Memory B cell (primary cell): ENCODE data around the gene CFD.
"Not testable (repeated sequence)": the region's sequence is repeated elsewhere in the genome, so short reads cannot be mapped to it uniquely, and the experiment has no call there.

Experiments used
- ATAC-seq: fragments of 150-1000 bp; cut with Tn5 transposase; 2 replicates; pipeline ENCODE4 v1.10.0; 2021; ENCODE audit warnings: low read depth, mild to moderate bottlenecking, moderate library complexity
- DNase-seq, 2 donors: peaks; one replicate each; pipeline ENCODE4 v3.0.0; 2022; ENCODE audit warnings: low spot score in 2 of 2
- H3K27ac Mint-ChIP-seq: one replicate; pipeline ENCODE4 v1.8.0; 2022; ENCODE audit warnings: mild to moderate bottlenecking, moderate library complexity, mixed read lengths
- H3K27me3 Mint-ChIP-seq: one replicate; pipeline ENCODE4 v1.8.0; 2022; ENCODE audit warnings: mixed read lengths
- H3K36me3 Mint-ChIP-seq: one replicate; pipeline ENCODE4 v1.8.0; 2022; ENCODE audit warnings: mild to moderate bottlenecking, mixed read lengths
- H3K4me1 Mint-ChIP-seq: one replicate; pipeline ENCODE4 v1.8.0; 2022; ENCODE audit warnings: mixed read lengths
- H3K4me3 Mint-ChIP-seq: one replicate; pipeline ENCODE4 v1.8.0; 2022; ENCODE audit warnings: mild to moderate bottlenecking, moderate library complexity, mixed read lengths
- H3K9me3 Mint-ChIP-seq: one replicate; pipeline ENCODE4 v1.8.0; 2022; ENCODE audit warnings: mixed read lengths

CFD gene

DNA sequence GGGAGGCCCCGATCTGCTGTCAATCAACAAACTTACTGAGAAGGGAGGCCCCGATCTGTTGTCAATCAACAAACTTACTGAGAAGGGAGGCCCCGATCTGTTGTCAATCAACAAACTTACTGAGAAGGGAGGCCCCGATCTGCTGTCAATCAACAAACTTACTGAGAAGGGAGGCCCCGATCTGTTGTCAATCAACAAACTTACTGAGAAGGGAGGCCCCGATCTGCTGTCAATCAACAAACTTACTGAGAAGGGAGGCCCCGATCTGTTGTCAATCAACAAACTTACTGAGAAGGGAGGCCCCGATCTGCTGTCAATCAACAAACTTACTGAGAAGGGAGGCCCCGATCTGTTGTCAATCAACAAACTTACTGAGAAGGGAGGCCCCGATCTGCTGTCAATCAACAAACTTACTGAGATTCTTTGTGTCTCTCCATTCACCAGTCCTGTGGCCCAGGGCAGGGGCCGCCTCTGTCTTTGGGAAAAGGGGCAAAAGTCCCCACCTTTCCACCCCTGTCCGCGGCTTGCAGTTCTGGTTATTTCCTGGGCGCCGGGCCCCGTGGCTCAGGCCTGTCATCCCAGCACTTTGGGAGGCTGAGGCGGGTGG lies 5.7 kb upstream of the CFD start:
- not testable (repeated sequence) for H3K36me3 Mint-ChIP-seq, H3K27me3 Mint-ChIP-seq, DNase-seq, H3K9me3 Mint-ChIP-seq, H3K4me1 Mint-ChIP-seq, H3K4me3 Mint-ChIP-seq, ATAC-seq, H3K27ac Mint-ChIP-seq

DNA sequence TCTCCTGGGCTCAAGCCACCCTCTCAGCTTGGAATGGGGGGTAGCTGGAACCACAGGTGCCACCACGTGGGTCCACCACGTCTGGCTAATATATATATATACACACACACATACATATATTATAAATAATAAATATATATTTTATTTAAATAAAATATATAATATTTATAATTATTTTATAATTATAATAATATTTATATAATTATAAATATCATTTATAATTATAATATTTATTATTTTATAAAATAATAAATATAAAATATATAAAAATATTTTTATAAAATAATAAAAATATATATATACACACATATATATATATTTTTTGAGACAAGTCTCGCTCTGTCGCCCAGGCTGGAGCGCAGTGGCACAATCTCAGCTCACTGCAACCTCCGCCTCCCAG lies 4.9 kb upstream of the CFD start:
- Mint-ChIP-seq H3K27me3 (peaks cover 3% of the 10 kb centered on the region), H3K9me3 (no peaks in the 10 kb centered on the region), H3K27ac (no peak overlapping the region), H3K4me1 (peaks cover 2% of the 10 kb centered on the region), H3K4me3 (no peak overlapping the region), H3K36me3 (no peaks in the 10 kb centered on the region)
- DNase-seq (no peak), ATAC-seq (no peak)

DNA sequence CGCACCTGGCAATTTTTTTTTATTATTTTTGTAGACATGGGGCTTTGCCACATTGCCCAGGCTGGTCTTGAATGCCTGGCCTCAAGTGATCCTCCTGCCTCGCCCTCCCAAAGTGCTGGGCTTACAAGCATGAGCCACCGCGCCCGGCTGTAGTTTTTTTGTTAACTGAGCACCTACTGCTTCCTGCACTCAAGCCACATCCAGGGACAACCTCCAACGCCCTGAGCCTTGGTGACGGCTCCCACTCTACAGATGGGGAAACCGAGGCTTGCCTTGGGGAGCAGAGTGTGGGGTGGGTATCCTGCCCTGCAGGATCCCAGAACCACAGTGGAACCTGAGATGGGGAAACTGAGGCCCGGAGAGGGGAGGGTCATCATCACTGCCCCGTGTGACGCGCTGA lies 4.3 kb upstream of the CFD start:
- no peak for ATAC-seq
- H3K27me3 Mint-ChIP-seq, result peaks cover 3% of the 10 kb centered on the region
- H3K4me3 Mint-ChIP-seq, result no peak overlapping the region

GRCh38 chr19:855566-856120 lies 3.8 kb upstream of the CFD start:
- Mint-ChIP-seq H3K27ac (no peak overlapping the region), H3K9me3 (no peaks in the 10 kb centered on the region), H3K4me1 (peaks cover 2% of the 10 kb centered on the region), H3K36me3 (no peaks in the 10 kb centered on the region), H3K27me3 (no peaks in the 10 kb centered on the region), H3K4me3 (no peak overlapping the region)
- DNase-seq (no peak), ATAC-seq (no peak)

More for the DNA sequence above, 4.3 kb upstream of the CFD start:
- no peak overlapping the region for H3K27ac Mint-ChIP-seq
- no peak for DNase-seq
- no peaks in the 10 kb centered on the region for H3K9me3 Mint-ChIP-seq
- no peaks in the 10 kb centered on the region for H3K36me3 Mint-ChIP-seq
- peaks cover 2% of the 10 kb centered on the region for H3K4me1 Mint-ChIP-seq

GRCh38 chr19:858284-858683 lies 1.2 kb upstream of the CFD start:
- no peak overlapping the region for H3K27ac Mint-ChIP-seq
- H3K9me3 Mint-ChIP-seq, result no peaks in the 10 kb centered on the region
- no peak for DNase-seq
- no peaks in the 10 kb centered on the region for H3K36me3 Mint-ChIP-seq
- H3K4me3 Mint-ChIP-seq, result no peak overlapping the region
- H3K4me1 Mint-ChIP-seq, result peaks cover 8% of the 10 kb centered on the region
- ATAC-seq, result no peak
- H3K27me3 Mint-ChIP-seq, result peaks cover 4% of the 10 kb centered on the region

DNA sequence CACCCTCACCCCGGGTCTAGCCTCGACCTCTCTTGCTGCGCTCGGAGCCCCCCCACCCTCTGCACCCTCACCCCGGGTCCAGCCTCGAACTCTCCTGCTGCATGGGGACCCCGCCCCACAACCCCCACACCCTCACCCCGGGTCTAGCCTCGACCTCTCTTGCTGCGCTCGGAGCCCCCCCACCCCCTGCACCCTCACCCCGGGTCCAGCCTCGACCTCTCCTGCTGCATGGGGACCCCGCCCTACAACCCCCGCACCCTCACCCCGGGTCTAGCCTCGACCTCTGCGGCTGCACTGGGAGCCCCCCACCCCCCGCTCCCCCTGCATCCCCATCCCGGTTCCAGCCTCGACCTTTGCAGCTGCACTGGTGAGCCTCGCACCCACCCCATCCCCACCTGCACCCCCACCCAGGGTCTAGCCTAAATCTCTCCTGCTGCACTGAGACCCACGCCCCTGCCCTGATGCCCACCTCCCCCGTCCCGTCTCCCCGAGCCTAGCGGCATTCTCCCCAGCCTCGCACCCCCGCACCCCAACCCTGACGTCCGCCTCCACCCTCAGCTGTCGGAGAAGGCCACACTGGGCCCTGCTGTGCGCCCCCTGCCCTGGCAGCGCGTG lies 1.8 kb downstream of the CFD start:
- no peak for DNase-seq
- ATAC-seq, result no peak
- no peaks in the 10 kb centered on the region for H3K9me3 Mint-ChIP-seq
- H3K36me3 Mint-ChIP-seq, result no peaks in the 10 kb centered on the region
- peaks cover 4% of the 10 kb centered on the region for H3K27me3 Mint-ChIP-seq
- H3K4me3 Mint-ChIP-seq, result no peak overlapping the region
- peak overlapping the region; percentile 75 for H3K27ac Mint-ChIP-seq
- H3K4me1 Mint-ChIP-seq, result peaks cover 11% of the 10 kb centered on the region

DNA sequence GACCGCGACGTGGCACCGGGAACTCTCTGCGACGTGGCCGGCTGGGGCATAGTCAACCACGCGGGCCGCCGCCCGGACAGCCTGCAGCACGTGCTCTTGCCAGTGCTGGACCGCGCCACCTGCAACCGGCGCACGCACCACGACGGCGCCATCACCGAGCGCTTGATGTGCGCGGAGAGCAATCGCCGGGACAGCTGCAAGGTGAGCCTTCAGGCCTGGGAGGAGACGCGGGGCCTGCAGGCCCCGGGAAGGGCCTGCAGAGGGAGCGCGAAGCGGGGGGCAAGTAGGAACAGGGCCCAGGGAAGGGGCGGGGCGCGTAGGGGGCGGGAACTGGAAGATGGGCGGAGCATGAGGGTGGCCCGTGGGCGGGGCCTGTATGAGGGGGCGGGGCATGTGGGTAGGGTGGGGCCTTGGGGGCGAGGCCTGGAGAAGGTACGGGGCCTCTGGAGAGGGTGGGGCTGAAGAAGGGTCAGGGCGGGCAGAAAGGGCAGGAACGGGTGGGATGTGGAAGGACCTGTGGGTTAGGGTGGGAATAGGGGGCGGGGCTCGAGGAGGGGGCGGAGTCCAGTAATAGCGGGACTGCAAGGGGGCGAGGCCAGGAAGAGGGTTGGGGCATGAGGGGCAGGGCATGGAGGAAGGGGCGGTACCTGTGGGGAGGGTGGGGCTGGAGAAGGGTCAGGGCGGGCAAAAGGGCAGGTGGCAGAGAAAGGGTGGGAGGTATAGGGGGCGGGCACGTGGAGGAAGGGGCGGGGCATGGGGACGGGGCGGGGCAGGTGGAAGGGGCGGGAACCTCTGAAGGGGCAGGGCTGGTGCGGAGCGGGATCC lies 2.5 kb downstream of the CFD start:
- H3K27me3 Mint-ChIP-seq, result peaks cover 4% of the 10 kb centered on the region
- no peaks in the 10 kb centered on the region for H3K36me3 Mint-ChIP-seq
- ATAC-seq (peak; percentile 10), DNase-seq (peak in 1 of 2 donors; percentile 39)
- H3K4me1 Mint-ChIP-seq, result peaks cover 10% of the 10 kb centered on the region
- H3K27ac Mint-ChIP-seq, result peak overlapping the region; percentile 67
- H3K4me3 Mint-ChIP-seq, result peak overlapping the region; percentile 69
- H3K9me3 Mint-ChIP-seq, result no peaks in the 10 kb centered on the region

DNA sequence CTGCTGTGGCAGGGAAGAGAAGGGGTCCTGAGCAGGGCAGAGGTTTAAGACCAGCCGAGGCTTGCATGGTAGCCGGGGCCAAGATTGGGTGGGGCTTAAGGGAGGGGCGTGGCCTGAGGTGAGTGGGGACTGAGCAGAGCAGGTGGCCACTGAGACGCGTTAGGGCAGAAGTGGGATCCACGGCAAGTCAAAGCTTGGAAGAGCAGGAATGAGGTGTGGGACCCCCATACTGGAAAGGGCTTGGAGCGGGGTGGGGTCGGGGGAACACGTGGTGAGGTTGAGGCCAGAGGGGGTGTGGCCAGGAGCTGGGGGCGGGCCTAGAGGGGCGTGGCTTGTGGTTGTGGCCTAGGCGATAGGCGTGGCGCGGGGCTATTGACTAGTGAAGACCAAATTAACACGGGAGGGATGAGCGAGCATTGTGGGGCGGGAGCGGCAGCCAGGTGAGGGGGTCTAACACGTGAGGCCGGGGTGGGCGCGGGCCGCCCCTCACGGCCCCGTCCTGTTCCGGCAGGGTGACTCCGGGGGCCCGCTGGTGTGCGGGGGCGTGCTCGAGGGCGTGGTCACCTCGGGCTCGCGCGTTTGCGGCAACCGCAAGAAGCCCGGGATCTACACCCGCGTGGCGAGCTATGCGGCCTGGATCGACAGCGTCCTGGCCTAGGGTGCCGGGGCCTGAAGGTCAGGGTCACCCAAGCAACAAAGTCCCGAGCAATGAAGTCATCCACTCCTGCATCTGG lies 3.3 kb downstream of the CFD start:
- no peaks in the 10 kb centered on the region for H3K9me3 Mint-ChIP-seq
- peaks cover 5% of the 10 kb centered on the region for H3K36me3 Mint-ChIP-seq
- DNase-seq, result peak; percentile 77 to 83
- H3K4me3 Mint-ChIP-seq, result peak overlapping the region; percentile 69
- peaks cover 9% of the 10 kb centered on the region for H3K4me1 Mint-ChIP-seq
- peak overlapping the region; percentile 67 for H3K27ac Mint-ChIP-seq
- peak; percentile 48 for ATAC-seq
- H3K27me3 Mint-ChIP-seq, result peaks cover 4% of the 10 kb centered on the region

DNA sequence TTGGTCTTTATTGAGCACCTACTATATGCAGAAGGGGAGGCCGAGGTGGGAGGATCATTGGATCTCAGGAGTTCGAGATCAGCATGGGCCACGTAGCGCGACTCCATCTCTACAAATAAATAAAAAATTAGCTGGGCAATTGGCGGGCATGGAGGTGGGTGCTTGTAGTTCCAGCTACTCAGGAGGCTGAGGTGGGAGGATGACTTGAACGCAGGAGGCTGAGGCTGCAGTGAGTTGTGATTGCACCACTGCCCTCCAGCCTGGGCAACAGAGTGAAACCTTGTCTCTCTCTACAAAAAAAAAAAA lies 3.8 kb downstream of the CFD start:
- Mint-ChIP-seq H3K4me3 (peak overlapping the region; percentile 55), H3K27ac (peak overlapping the region; percentile 67), H3K4me1 (peaks cover 9% of the 10 kb centered on the region), H3K27me3 (peaks cover 4% of the 10 kb centered on the region), H3K9me3 (no peaks in the 10 kb centered on the region), H3K36me3 (peaks cover 5% of the 10 kb centered on the region)
- no peak for DNase-seq
- ATAC-seq, result no peak

DNA sequence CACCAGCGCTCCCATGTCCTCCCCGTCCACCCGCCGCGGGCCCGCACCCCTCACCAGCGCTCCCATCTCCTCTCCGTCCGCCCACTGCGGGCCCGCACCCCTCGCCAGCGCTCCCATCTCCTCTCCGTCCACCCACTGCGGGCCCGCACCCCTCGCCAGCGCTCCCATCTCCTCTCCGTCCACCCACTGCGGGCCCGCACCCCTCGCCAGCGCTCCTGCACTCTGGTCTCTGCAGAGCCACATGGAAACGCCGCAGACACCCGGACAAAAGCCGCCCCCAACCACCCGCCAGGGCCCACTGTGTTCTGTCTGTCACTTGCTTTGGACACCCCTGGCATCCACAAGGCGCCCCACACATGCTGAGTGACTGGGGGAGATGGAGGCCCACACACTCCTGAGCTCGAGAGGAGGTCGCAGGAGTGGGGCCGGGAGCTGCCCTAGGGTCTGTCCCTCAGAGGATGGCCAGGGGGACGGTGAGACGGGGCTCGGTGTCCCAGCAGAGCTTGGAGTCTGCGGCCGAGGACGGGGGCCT lies 7.4 kb downstream of the CFD start:
- H3K9me3 Mint-ChIP-seq, result no peaks in the 10 kb centered on the region
- no peak overlapping the region for H3K4me3 Mint-ChIP-seq
- DNase-seq, result no peak
- H3K4me1 Mint-ChIP-seq, result peaks cover 14% of the 10 kb centered on the region
- H3K36me3 Mint-ChIP-seq, result peaks cover 16% of the 10 kb centered on the region
- H3K27ac Mint-ChIP-seq, result no peak overlapping the region
- peaks cover 4% of the 10 kb centered on the region for H3K27me3 Mint-ChIP-seq
- no peak for ATAC-seq

- Mint-ChIP-seq H3K9me3 (no peaks in the 10 kb centered on the region), H3K4me1 (peaks cover 17% of the 10 kb centered on the region), H3K27me3 (peaks cover 4% of the 10 kb centered on the region), H3K27ac (no peak overlapping the region), H3K36me3 (peaks cover 16% of the 10 kb centered on the region), H3K4me3 (no peak overlapping the region)
- no peak for ATAC-seq
- no peak for DNase-seq
Measured at GRCh38 chr19:867301-867793, 7.9 kb downstream of the CFD start.

GRCh38 chr19:867855-868457 lies 8.5 kb downstream of the CFD start:
- ATAC-seq, result no peak
- Mint-ChIP-seq H3K4me3 (no peak overlapping the region), H3K4me1 (peaks cover 16% of the 10 kb centered on the region), H3K9me3 (no peaks in the 10 kb centered on the region), H3K27me3 (no peaks in the 10 kb centered on the region), H3K27ac (no peak overlapping the region), H3K36me3 (peaks cover 16% of the 10 kb centered on the region)
- DNase-seq, result no peak

DNA sequence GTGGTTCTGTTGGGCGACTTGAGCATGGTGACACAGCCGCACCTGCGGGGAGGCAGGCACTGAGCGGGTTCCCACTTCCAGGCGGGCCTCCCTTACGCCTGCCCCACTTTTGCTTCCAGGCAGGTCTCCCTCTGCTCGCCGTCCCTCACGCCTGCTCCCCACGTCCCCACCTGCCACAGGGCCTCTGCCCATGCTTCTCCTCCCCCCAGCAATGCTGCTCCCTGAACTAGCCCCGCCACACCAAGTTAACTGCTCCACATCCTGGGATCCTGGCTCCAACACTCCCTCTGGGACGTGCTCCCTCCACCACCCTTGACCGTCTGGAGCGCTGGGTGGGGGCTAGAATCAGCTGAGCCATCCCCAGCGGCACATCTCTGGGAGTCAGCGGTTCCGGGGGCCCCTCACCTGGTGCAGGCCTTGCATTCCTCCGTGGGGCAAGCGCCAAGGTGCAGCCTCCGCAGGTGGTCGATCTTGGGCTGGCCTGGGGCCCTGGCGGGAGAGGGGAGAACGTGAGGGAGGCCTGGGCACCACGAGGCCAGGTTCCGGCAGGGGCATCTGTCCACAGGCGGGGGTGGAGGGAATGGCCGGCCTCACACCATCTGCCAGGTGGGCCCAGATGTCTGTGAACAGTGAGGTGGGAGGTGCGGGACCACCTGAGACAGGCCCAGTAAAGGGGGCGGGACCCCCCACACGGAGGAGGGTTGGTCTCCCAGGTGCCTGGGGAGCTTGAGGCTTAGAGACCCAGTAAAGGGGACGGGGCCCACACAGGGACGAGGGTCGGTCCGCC lies 9.2 kb downstream of the CFD start:
- ATAC-seq (no peak), DNase-seq (no peak)
- H3K4me3 Mint-ChIP-seq, result no peak overlapping the region
- H3K27ac Mint-ChIP-seq, result no peak overlapping the region
- H3K9me3 Mint-ChIP-seq, result no peaks in the 10 kb centered on the region
- H3K36me3 Mint-ChIP-seq, result peaks cover 16% of the 10 kb centered on the region
- H3K4me1 Mint-ChIP-seq, result peaks cover 16% of the 10 kb centered on the region
- H3K27me3 Mint-ChIP-seq, result no peaks in the 10 kb centered on the region
